Measurements from ENCODE around the gene PLPP1.

DNA sequence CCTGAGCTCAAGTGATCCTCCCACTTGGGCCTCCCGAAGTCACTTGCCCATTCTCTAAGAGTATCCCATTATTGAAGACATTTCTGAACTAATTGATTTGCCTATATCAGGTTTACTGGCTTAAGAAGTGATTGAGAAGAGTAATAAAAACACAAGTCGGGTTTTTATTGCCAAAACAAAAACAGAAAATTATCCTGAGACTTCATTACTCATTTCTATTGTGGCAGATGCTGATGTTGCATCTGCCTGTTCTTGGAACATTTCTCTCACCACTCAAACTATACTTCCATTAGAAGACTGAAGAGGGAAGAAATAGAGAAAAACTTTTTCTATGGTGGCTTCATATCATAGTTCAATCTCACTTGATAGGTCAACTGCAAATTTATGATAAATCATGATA is 41.9 kb upstream of the PLPP1 start:
- TF ChIP-seq TAF1 (IDR thresholded peaks at IDR 0.05; ENCODE audit: low read depth, low read length) (no peak), USF2 (IDR thresholded peaks at IDR 0.05; ENCODE audit: low read length) (no peak), EP300 (IDR thresholded peaks at IDR 0.05; ENCODE audit: borderline replicate concordance in 1 of 2, low read depth in 2 of 2, low read length in 2 of 2) (no peak), CEBPB (IDR thresholded peaks at IDR 0.05; ENCODE audit: low read depth, low read length) (no peak), EZH2 (IDR thresholded peaks at IDR 0.05; ENCODE audit: low read depth, low read length, severe bottlenecking) (no peak), MAX (IDR thresholded peaks at IDR 0.05) (no peak)

All from H1 (cell line).